WERI-Rb-1 (cell line): ENCODE results near the gene RELN.

ENCODE experiments used
- DNase-seq: peaks from one replicate; pipeline ENCODE4 v3.0.0-alpha.2; 2020
- H3K27ac ChIP-seq: fragments of 250-450 bp; sonication (Bioruptor Pico); 2 replicates; pipeline ENCODE4 v1.5.1; 2020; ENCODE audit warnings: mild to moderate bottlenecking, moderate library complexity
- H3K27me3 ChIP-seq: fragments of 250-450 bp; sonication (Bioruptor Pico); 2 replicates; pipeline ENCODE4 v1.5.1; 2021; ENCODE audit warnings: mild to moderate bottlenecking, low read depth, moderate library complexity; ENCODE audit not compliant: insufficient read depth, severe bottlenecking
- H3K36me3 ChIP-seq: fragments of 250-450 bp; sonication (Bioruptor Pico); 2 replicates; pipeline ENCODE4 v1.5.1; 2020; ENCODE audit warnings: mild to moderate bottlenecking, moderate library complexity
- H3K4me3 ChIP-seq: 2 replicates; pipeline ENCODE4 v1.5.1; 2011; ENCODE audit warnings: low read depth, mild to moderate bottlenecking, control low read depth, low read length
- H3K9me3 ChIP-seq: fragments of 250-450 bp; sonication (Bioruptor Pico); 2 replicates; pipeline ENCODE4 v1.5.1; 2021; ENCODE audit warnings: mild to moderate bottlenecking, moderate library complexity; ENCODE audit not compliant: severe bottlenecking
- TF ChIP-seq, protein P1 (sequence below): IDR thresholded peaks from 2 replicates; pipeline ENCODE4 v1.5.1; 2011; ENCODE audit warnings: low read depth, mild to moderate bottlenecking, control low read depth, inconsistent platforms, low read length

The RELN gene

DNA sequence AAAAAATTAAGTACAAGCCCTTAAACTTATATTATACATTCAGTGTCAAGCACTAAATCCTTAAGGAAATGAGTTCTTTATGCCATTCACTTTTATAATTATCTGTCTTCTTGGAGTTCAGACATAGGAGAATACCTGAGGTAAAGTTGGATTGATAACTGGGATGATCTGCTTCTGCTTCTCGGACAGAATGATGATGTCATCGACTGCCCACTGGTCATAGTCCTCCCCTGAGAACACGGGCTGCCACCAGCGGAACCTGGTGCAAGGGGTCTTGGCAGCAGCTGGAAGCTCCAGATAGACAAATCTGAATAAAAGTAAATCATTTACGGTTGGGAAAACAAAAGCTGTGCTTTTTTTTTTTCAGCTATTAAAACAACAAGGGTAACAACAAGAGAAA, 395.3 kb downstream of the RELN start:
- no peaks in the 10 kb centered on the region for H3K36me3 ChIP-seq
- TF ChIP-seq, protein P1, sequence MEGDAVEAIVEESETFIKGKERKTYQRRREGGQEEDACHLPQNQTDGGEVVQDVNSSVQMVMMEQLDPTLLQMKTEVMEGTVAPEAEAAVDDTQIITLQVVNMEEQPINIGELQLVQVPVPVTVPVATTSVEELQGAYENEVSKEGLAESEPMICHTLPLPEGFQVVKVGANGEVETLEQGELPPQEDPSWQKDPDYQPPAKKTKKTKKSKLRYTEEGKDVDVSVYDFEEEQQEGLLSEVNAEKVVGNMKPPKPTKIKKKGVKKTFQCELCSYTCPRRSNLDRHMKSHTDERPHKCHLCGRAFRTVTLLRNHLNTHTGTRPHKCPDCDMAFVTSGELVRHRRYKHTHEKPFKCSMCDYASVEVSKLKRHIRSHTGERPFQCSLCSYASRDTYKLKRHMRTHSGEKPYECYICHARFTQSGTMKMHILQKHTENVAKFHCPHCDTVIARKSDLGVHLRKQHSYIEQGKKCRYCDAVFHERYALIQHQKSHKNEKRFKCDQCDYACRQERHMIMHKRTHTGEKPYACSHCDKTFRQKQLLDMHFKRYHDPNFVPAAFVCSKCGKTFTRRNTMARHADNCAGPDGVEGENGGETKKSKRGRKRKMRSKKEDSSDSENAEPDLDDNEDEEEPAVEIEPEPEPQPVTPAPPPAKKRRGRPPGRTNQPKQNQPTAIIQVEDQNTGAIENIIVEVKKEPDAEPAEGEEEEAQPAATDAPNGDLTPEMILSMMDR, result no peak
- DNase-seq, result no peak
- H3K9me3 ChIP-seq, result no peaks in the 10 kb centered on the region
- H3K27me3 ChIP-seq, result no peaks in the 10 kb centered on the region
- no peak overlapping the region for H3K4me3 ChIP-seq
- H3K27ac ChIP-seq, result no peak overlapping the region

DNA sequence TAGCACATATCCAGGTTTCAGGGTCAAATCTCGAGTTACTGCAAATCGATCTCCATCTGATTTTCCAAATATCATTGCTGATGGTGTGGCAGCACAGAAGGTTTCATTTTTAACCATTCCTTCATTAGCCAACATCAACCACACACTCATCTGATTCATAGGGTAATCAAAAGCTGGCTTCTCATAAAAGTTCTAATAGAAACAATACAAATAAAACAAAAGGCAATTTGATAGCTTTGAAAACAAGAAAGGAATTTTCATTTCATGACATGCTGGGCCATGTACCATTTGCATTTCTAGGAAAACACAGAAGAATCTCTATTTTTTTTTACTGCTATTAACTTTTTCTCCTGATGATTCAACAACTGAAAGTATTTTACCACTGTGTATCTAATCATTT, 395.8 kb downstream of the RELN start:
- Histone ChIP-seq H3K27me3 (no peaks in the 10 kb centered on the region), H3K4me3 (no peak overlapping the region), H3K27ac (no peak overlapping the region), H3K36me3 (no peaks in the 10 kb centered on the region), H3K9me3 (no peaks in the 10 kb centered on the region)
- TF ChIP-seq, protein P1, result no peak
- DNase-seq, result no peak

DNA sequence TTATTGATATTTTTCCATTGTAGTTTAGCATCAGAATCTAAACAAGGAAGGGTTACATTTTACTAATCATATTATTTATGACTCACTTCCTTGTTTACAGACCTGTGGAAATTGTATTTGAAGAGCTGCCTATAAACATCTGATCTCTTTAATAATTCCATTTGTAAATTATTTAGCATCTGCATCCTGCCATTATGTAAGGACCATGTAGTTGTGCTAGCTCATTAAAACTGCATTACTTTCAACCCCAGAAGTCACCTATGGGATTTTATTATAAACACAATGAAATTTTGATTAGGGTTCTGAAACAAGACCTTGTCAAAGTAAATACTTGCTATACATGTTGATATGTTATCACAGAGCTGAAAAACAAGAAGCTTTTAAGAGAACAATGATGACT, 396.6 kb downstream of the RELN start:
- no peak for DNase-seq
- H3K36me3 ChIP-seq, result no peaks in the 10 kb centered on the region
- no peak overlapping the region for H3K4me3 ChIP-seq
- H3K9me3 ChIP-seq, result no peaks in the 10 kb centered on the region
- no peaks in the 10 kb centered on the region for H3K27me3 ChIP-seq
- TF ChIP-seq, protein P1, result no peak
- H3K27ac ChIP-seq, result no peak overlapping the region

DNA sequence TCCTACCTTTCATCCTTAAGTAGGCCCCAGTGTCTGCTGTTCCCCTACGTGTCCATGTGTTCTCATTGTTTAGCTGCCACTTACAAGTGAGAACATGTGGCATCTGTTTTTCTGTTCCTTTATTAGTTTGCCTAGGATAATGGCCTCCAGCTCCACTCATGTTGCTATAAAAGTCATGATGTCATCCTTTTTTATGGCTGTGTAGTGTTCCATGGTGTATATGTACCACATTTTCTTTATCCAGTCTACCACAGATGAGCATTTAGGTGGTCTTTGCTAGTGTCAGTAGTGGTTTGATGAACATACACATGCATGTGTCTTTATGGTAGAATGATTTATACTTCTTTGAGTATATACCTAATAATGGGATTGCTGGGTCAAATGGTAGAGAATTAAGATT, 397.3 kb downstream of the RELN start:
- H3K27me3 ChIP-seq, result no peaks in the 10 kb centered on the region
- no peak for DNase-seq
- H3K36me3 ChIP-seq, result no peaks in the 10 kb centered on the region
- H3K27ac ChIP-seq, result no peak overlapping the region
- no peak overlapping the region for H3K4me3 ChIP-seq
- H3K9me3 ChIP-seq, result no peaks in the 10 kb centered on the region
- TF ChIP-seq, protein P1, result no peak

DNA sequence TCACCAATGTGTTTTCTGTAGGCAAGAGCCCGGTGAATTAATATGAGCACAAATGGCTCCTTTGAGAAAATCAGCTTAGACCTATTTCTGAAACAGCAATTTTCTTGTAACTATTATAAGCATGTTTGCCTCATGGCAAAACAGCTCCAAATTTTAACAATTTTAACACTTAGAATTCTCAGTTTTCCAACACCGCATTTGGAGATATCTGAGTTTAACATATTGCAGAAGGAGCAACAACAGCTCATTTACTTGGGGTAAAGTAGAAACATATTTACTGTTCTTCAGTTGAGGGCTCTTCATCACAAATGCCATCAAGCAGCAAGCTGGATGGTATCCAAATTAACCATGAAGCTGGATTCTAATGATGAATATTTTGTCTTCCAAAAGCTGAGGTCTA, 409.4 kb downstream of the RELN start:
- TF ChIP-seq, protein P1, result no peak
- Histone ChIP-seq H3K36me3 (no peaks in the 10 kb centered on the region), H3K4me3 (no peak overlapping the region), H3K27me3 (no peaks in the 10 kb centered on the region), H3K9me3 (no peaks in the 10 kb centered on the region), H3K27ac (no peak overlapping the region)
- no peak for DNase-seq

DNA sequence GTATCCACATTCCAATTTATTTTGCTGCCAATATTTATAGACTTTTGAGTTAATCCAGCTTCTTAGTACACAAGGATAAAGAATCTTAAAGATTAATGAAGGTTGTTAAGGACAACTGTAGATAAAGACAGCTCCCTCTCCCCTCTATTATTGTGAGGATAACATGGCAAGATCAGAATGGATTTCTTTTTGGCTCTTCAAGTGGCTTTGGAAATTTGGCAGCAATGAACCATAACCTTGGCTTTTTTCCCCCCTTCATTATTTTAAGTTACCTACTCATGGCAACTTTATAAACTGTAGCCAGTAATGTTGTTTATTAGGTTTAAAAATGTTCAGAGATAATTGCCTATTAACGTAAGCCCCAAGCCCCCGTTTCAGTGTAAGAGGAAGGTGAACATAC, 412.4 kb downstream of the RELN start:
- H3K4me3 ChIP-seq, result no peak overlapping the region
- TF ChIP-seq, protein P1, result no peak
- H3K9me3 ChIP-seq, result no peaks in the 10 kb centered on the region
- no peak for DNase-seq
- no peak overlapping the region for H3K27ac ChIP-seq
- no peaks in the 10 kb centered on the region for H3K36me3 ChIP-seq
- H3K27me3 ChIP-seq, result no peaks in the 10 kb centered on the region
